OCI-LY7 (cell line): Measurements from ENCODE around the gene HECW1.

ENCODE experiments used
- EZH2phosphoT487 ChIP-seq: fragments of 200-600 bp; sonication (generic); IDR thresholded peaks from 2 replicates; pipeline ENCODE4 v1.6.1; 2018; ENCODE audit warnings: low read depth, borderline replicate concordance, mild to moderate bottlenecking, mixed run types, antibody characterized with exemption, low read length, moderate library complexity, mixed read lengths
- TF ChIP-seq, protein P1 (sequence below): fragments of 200-600 bp; sonication (generic); conservative IDR thresholded peaks from 2 replicates; pipeline ENCODE4 v1.5.1; 2014; ENCODE audit warnings: mild to moderate bottlenecking, antibody characterized with exemption, low read length, moderate library complexity, mixed read lengths

DNA sequence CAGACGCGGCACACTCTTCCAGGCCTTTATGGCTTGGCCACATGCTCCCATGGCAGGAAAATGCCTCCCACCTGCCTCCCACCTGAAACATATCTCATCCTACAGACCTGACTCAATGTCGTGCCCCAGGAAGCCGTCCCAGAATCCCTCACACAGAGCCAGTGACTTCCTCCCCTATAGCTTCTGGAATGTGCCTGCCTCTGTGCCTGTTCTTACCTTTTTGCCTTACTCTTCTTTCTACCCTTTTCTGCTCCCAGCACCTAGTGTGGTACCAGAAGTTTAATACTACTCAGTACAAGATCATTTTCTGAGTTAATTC is 346.5 kb downstream of the HECW1 start:
- TF ChIP-seq, protein P1, sequence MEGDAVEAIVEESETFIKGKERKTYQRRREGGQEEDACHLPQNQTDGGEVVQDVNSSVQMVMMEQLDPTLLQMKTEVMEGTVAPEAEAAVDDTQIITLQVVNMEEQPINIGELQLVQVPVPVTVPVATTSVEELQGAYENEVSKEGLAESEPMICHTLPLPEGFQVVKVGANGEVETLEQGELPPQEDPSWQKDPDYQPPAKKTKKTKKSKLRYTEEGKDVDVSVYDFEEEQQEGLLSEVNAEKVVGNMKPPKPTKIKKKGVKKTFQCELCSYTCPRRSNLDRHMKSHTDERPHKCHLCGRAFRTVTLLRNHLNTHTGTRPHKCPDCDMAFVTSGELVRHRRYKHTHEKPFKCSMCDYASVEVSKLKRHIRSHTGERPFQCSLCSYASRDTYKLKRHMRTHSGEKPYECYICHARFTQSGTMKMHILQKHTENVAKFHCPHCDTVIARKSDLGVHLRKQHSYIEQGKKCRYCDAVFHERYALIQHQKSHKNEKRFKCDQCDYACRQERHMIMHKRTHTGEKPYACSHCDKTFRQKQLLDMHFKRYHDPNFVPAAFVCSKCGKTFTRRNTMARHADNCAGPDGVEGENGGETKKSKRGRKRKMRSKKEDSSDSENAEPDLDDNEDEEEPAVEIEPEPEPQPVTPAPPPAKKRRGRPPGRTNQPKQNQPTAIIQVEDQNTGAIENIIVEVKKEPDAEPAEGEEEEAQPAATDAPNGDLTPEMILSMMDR: no peak
- no peak for TF ChIP-seq EZH2phosphoT487
